NCI-H69 (cell line): Measurements from ENCODE around the gene DHRS7C.
A peak's percentile ranks its signal among the peaks of the same experiment; 100 is the strongest.

ENCODE experiments used
- DNase-seq: peaks from one replicate; lab custom pipeline; 2025; lab: John Stamatoyannopoulos, UW

The DHRS7C gene

DNA sequence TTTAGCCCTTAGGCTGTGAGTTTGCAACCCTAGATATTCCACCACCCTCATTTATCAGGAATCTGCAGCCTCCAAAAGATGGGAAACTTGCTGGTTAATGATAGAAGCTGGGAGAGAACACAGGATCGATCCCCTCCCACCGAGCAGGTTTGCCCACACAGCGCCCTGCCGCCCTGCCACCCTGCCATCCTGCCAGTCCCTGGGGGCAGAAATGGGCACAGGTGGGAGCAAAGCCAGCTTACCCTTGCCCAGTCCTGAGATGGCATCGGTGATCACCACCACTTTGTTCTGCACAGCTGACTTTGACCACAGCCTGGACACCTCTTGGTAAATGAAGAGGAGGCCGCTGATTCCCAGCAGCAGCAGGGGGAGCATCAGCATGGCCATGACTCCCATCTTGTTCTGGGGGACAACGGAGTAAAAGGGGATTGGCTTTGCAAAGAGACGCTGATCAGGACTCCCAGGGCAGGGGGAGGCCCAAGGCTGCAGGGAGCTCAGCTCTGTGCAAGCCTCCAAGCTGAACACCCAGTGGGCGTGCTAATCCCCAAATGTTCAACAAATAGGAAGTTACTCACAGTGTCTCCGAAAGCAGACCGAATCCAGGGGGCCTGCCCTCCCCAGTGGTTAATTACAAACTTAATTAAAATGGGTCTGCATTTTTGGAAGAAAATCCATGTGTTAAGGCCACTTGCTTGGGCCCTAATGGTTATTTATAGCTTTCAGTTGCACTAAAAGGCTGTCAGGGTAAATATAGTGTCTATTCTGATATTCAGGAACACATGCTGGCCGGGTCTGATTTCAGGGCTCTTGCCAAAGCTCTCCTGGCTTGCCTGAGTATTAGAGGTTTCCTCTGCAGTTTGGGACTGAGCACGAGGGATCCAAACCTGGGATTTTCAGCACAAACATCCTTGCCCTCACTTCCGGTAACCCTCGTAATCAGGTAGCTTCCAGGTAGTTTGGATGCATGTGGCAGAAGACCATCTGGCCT is at the start of gene DHRS7C:
TSS of gene DHRS7C (minus strand) at position 704 of the 988 bp plus-strand sequence. CDS start at position 396, 308 bp downstream.
- peak; percentile 3 for DNase-seq

DNA sequence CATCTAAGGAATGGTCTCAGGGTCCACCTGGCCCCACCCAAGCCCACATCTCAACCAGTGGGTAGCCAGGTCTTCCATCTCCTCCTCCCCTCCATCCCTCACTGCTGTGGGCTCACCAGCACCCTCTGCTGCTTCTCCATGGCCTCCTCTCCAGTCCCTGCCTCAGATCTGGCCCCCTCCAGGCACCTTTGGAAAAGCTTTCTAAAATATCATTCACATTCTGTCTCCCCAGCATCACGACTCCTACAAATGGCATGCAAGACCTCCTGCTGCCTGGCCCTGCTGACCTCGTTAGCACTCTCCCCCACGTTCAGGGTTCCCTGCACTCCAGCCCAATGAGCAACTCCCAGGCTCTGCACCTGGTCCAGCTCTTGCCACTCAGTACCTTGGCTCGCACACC is 48.0 kb upstream of the DHRS7C start:
- no peak for DNase-seq

DNA sequence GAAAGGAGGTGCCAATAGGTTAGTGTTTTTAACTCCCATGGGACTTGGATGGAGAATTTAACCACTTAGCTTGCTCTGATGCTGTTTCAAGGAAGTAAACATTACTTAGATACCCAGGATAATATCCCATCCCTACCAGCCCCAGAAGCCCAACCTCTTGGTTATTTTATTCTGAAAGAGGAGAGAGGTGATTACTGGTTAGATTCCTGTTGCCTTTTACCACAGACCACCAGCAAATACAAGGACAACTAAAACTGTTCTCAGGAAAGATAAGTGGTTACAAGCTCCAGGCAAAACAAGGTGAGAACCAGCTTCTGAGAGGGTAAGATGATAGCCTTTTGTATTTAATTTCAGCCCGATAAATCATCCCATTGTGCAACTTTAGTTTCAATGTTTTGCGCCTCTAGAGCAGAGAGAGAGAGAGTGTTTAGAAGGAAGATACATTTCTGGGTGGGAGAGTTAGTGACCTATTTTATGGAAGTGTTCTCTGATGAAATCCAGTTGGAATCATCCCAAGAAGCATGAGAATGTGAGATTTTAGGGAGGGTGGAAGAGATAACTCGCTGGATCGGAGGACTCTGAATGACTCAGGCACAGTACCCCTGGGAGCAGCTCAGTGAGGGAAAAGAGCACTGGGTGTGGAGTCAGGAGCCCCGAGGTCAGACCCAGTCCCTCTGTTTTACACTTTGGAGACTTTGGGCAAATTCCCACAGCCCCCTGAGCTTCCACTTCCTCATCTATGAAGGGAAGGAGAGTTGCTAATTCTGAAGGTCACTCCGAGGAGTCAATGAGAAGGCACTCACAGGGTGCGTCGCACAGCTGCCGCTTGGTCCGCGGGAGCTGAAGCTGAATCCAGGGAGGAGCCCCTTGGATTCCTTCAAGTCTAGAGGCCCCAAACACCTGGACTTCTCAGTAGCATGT is 46.4 kb upstream of the DHRS7C start:
- no peak for DNase-seq

- no peak for DNase-seq
Observed at GRCh38 chr17:9833922-9834321, 42.5 kb upstream of the DHRS7C start.

DNA sequence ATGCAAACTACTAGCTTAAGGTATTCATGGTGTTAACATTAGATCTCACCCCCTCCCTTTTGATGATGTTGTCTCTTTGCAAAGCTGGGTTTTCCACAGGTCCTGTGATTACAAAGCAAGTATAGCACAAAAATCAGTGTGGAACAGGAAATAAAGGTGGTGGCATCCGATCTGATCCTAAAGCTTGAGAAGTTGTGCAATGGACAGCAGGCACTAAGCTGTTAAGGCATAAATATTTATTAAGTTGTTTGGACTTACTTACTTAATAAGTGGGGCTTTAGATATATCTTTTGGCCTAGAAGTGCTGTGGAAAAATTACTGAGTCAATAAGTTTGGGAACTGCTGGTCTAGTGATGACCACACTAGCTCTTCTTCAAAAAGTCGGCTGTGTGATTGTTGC is 39.3 kb upstream of the DHRS7C start:
- no peak for DNase-seq

DNA sequence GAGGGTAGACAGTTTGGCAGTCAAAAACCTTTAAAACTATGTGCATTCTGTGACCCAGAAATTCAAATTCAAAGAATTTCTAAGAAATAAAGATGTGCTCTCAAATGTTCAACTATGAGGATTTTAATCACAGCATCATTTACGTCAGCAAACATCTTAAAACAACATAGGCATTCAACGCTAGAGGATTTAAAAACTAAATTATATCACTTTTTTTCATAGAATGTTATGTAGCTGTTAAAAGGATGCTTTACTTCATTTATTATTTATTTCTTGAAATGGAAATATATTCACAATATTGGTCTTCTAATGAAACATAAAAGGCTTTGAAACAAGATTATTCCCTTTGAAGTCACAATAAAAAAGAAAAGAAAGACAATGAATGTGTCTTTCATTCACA is 38.0 kb upstream of the DHRS7C start:
- no peak for DNase-seq

DNA sequence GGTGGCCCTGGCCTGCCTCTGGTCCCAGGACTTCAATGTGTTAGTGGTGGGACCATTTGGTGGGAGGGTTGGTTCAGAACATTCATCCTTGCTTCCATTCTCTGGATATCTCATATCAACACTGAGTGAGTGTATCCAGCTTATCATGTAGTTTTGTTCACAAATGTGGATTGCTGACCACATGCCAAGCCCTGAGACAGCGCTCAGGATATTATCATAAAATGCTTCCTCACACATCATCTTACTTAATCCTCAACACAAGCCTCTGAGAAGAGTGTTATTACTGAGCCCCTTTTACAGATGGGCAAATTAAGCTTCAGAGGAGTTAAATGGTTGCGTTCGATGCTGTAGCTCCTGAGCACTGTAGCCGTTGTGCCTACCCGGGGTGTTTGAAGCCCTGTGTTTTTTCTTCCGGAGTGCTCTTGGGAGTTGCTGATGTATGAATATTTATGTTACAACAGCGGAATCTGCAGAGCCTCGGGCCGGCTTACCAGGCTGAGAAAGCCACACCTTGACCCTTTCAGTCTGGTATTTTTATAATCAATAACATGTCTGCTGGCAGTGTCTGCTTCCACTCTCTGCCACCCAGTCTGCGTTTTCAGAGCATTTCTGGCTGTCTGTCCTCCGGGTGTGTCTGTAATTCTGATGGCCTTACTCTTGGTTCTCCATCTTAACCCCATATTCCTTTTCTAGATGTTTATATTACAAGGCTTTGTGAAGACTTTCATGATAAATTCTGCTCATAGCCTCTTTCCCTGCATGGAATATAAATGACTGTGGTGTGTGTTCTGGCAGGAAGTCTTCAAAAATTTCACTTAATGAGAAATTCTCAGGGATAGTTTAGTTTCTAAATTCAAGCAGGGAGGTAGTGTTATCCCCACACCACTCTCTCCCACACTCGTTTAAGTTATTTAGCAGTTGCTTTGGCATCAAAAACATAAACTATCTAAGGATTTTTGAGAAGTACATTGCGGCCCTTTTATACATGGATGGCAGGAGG is 37.2 kb upstream of the DHRS7C start:
- no peak for DNase-seq

GRCh38 chr17:9825641-9826150 is 34.3 kb upstream of the DHRS7C start, which contains the start of gene GLP2R:
GLP2R (plus strand) TSS chr17:9825924; CDS start chr17:9826064, 140 bp downstream.
- no peak for DNase-seq

DNA sequence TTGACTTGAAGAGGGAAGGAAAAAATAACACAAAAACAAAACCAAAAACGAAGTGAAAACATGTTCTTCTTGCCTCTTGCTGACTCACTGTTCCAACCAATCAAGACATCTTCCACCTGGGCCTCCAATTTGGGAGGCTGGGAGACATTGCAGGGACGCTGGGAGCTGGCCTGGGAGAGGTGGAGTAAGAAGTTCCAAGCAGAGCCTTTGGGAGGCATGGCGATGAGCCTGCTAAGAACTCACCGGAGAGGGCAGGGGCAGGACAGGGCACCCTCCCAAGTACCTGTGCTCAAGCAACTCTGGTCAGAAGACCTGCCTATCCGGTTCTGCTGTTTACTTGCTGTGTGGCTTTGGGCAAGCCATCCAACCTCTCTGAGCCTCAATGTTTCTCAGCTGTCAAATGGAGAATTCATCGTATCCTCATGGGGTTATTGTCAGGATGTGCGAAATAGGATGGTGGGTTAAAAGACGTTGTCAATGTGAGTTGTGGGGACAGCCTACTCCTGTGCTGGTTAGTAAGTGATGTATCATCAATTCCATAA is 33.5 kb upstream of the DHRS7C start:
- DNase-seq, result no peak

GRCh38 chr17:9824094-9824493 is 32.7 kb upstream of the DHRS7C start:
- DNase-seq, result no peak

DNA sequence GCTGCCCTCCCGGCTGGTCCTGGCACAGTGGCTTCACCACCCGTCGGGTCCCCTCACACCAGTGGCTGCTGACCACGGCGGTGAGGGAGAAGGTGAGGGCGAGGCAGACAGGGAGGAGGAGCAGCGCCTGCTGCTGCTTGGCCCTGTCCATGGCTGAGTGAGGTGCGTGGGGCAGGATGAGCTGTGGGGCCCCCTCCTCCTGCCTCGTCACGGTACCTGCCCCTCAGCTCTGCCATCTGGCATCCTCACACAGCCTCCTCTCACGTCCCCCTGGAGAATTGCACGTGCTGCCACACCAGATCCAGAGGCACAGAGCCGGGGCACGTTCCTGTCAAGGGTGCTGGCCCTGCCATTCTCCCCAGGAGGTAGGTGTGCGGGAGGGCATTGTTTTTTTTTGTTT is 30.5 kb upstream of the DHRS7C start, which contains the start of gene GSG1L2:
TSS of gene GSG1L2 (minus strand) at position 159 of the 400 bp plus-strand sequence. CDS start at position 151, 8 bp downstream.
- DNase-seq, result peak; percentile 2

DNA sequence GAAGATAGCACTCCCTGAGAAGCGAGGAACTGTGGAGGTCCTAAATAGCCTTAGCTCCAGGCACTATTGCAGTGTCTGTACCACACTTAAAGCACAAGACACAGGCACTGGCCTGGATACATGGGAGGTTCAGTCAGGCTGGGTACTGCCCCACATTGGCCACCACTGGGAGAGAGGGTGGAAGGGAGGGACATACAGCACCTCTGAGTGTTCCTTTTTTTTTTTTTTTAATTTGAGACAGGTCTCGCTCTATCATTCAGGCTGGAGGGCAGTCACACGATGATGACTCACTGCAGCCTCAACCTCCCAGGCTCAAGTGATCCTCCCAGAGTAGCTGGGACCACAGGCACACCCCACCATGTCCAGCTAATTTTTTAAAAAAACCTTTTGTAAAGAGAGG is 29.1 kb upstream of the DHRS7C start:
- no peak for DNase-seq

DNA sequence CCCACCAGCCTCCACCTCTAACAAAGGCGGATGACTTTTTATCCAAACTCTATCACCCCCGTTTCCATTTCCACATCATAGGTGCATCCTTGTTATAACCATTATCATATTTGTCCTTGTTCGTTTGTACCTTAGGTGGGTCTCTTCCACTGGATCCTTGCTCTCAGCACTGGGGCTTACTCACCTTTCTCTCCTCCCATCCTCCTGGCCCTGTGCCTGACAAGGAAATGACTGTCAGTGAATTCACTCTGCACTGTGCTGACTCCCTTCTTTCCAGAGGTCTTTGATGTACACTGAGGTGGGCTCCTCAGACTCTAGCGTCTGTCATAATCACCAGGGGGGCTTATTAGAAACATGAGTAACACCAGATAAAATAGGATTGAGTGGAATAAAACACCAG is 27.4 kb upstream of the DHRS7C start:
- no peak for DNase-seq

- no peak for DNase-seq
Observed at GRCh38 chr17:9817086-9817485, 25.7 kb upstream of the DHRS7C start.

- DNase-seq, result no peak
Observed at GRCh38 chr17:9816472-9816871, 25.1 kb upstream of the DHRS7C start.

DNA sequence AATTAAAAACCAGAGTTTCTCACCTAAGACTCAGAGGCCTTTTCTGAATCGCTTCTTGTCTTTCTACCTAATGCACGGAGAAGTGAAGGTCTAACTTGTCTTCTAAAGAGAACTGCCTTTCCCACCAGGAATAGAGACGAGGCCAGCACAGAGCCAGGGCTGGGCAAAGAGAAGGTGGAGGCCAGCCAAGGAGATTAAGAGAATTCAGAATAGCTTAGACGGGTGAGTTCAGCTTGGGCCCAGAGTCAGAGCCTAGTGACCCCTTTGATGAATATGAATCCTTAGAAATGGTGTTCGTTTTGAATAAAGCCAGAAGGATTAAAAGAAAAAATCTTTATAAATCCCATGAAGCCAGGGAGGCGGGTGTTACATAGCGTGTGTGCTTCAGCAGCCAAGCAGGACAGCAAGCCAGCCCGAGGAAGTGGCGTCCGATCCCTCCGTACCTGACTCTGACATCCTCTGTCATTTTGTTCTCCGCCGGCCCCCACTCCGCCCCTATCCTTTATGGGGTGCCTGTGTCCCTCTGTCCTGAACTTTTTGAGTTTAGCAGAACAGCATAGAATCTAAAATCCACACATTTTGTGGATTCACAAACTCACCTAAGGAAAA is 23.0 kb upstream of the DHRS7C start:
- no peak for DNase-seq

- no peak for DNase-seq
Observed at GRCh38 chr17:9813166-9813565, 21.8 kb upstream of the DHRS7C start.

DNA sequence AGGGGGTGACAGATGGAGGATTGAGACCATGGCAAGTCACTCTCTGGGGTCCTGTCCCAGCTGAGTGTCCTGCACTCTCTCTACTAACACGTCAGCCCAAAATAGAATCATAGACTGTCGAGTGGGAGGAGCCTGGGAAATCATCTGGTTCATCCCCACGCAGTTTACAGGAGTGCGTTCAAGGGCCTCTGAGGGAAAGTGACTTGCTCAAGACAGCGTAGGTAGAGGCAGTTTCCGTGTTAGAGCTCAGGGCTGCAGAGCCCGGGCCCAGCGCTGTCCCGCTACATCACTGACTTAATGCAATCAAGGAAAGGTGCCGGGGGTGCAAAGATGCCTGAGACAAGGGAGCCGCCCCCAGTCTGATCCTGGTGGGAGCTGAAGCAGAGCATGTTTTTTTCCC is 20.1 kb upstream of the DHRS7C start:
- no peak for DNase-seq

DNA sequence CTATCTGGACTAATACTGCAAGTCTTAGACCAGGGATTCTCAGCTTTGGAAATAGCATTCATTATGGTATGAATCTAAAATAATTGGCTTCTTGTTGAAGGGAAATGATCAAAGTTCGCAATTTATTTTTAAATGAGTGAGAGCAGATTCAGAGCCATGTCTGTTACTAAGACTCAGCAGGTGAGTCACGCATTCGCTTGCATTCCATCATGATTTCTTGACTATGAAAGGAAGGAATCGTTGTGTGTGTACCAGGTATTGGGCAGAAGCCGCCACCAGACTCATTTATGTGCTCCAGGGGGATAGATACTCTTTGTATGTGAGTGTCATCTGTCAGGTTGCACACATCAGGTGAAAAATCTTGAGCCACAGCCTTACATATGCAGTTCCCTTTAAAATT is 19.7 kb upstream of the DHRS7C start:
- no peak for DNase-seq
